NB4 (cell line): ENCODE data around the gene SVIL.

ENCODE experiments used
- CTCF ChIP-seq: IDR thresholded peaks from one replicate; pipeline ENCODE4 v1.5.1; 2012; ENCODE audit warnings: low read depth, low read length
- MAX ChIP-seq: IDR thresholded peaks from 2 replicates; pipeline ENCODE4 v1.6.1; 2011; ENCODE audit warnings: low read depth, low read length

GRCh38 chr10:29524720-29525119 lies 110.1 kb downstream of the SVIL start:
- TF ChIP-seq CTCF, result no peak
- TF ChIP-seq MAX, result no peak
